Uterus (tissue), 2 donors: ENCODE measurements around the gene IGF2R.

Experiments used
- CTCF ChIP-seq, 4 experiments: fragments of 200-600 bp in 2 of 4; fragments of 450-650 bp in 2 of 4; sonication (generic) in 2 of 4; IDR thresholded peaks; one replicate each; pipeline ENCODE4 v1.5.1; 2016 to 2019; ENCODE audit warnings: antibody characterized with exemption in 4 of 4, mild to moderate bottlenecking in 2 of 4, moderate library complexity in 1 of 4
- POLR2A ChIP-seq, 2 donors: fragments of 450-650 bp; IDR thresholded peaks; one replicate each; pipeline ENCODE4 v1.6.1; 2016; ENCODE audit warnings: antibody characterized with exemption in 2 of 2, mild to moderate bottlenecking in 1 of 2, moderate library complexity in 1 of 2

GRCh38 chr6:160041608-160042007 is 72.7 kb downstream of the IGF2R start:
- TF ChIP-seq POLR2A (IDR thresholded peaks at IDR 0.05), result no peak
- TF ChIP-seq CTCF (IDR thresholded peaks at IDR 0.05), result no peak
